ENCODE results near the gene CCL1.

Gene CCL1

DNA sequence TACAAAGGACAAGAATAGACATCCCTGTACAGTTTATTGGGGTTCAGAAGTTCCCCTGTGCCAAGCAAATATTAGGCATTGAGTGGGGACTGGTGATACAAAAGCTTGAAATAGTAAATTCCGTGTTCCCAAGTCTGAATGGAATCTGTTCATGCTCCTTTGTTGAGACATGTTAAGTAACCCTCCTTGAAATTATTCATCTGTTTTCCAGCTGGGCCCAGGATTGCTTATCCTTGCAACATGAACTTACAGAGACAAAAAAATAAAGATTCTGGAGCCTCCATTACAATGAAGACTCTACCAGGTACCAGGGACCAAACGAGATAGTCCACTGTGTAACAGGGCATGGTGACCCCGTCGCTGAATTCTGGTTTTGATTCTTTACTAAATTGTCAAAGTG lies 49.9 kb downstream of the CCL1 start:
- TF ChIP-seq EZH2 (IDR thresholded peaks at IDR 0.05; ENCODE audit: borderline replicate concordance, low read depth, low read length, severe bottlenecking), result no peak
- TF ChIP-seq, protein P1, sequence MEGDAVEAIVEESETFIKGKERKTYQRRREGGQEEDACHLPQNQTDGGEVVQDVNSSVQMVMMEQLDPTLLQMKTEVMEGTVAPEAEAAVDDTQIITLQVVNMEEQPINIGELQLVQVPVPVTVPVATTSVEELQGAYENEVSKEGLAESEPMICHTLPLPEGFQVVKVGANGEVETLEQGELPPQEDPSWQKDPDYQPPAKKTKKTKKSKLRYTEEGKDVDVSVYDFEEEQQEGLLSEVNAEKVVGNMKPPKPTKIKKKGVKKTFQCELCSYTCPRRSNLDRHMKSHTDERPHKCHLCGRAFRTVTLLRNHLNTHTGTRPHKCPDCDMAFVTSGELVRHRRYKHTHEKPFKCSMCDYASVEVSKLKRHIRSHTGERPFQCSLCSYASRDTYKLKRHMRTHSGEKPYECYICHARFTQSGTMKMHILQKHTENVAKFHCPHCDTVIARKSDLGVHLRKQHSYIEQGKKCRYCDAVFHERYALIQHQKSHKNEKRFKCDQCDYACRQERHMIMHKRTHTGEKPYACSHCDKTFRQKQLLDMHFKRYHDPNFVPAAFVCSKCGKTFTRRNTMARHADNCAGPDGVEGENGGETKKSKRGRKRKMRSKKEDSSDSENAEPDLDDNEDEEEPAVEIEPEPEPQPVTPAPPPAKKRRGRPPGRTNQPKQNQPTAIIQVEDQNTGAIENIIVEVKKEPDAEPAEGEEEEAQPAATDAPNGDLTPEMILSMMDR (IDR thresholded peaks at IDR 0.05; ENCODE audit: borderline replicate concordance, extremely low read depth, low read length, poor library complexity, severe bottlenecking), result no peak
- no peaks in the 10 kb centered on the region for H3K4me1 ChIP-seq (ENCODE audit: insufficient read depth, low read length)

DNA sequence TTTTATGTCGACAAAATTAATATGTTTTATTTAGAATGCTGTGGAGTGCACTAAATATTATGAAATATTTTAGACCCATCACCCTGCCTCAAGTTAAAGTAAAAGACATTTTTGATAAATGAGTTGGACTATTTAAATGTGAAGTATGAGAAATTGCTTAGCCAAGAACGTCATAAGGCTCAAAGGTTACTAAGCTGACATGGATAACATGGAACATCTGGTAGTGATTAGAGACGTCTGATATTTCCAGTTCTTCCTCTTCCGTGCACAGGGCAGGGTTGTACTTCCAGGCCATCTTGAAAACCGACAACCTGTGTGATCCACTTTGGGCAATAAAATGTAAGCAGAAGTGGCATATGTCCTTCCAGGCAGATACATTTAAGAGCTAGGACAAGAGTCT lies 51.0 kb downstream of the CCL1 start:
- Histone ChIP-seq H3K9me3 (ENCODE audit: insufficient read depth, low read length, severe bottlenecking) (no peaks in the 10 kb centered on the region), H3K4me3 (ENCODE audit: low read depth in 1 of 2, low read length in 2 of 2) (no peak overlapping the region), H3K79me2 (ENCODE audit: insufficient read depth, low read length) (no peaks in the 10 kb centered on the region), H3K4me2 (ENCODE audit: insufficient read depth, low read length) (no peak overlapping the region), H3K27me3 (ENCODE audit: insufficient read depth, low read length, poor library complexity) (peaks cover 13% of the 10 kb centered on the region), H3K4me1 (ENCODE audit: insufficient read depth, low read length) (no peaks in the 10 kb centered on the region), H4K20me1 (ENCODE audit: insufficient read depth, low read length) (no peaks in the 10 kb centered on the region), H3K27ac (ENCODE audit: low read length) (no peak overlapping the region), H3K36me3 (ENCODE audit: insufficient read depth, low read length) (no peaks in the 10 kb centered on the region), H2AFZ (ENCODE audit: low read depth, low read length) (no peak overlapping the region), H3K9ac (ENCODE audit: low read depth, low read length) (no peak overlapping the region)
- no peak for ATAC-seq (ENCODE audit: insufficient read depth, low read depth)
- TF ChIP-seq, protein P1 (IDR thresholded peaks at IDR 0.05; ENCODE audit: borderline replicate concordance, extremely low read depth, low read length, poor library complexity, severe bottlenecking), result no peak
- TF ChIP-seq EZH2 (IDR thresholded peaks at IDR 0.05; ENCODE audit: borderline replicate concordance, low read depth, low read length, severe bottlenecking), result no peak
- no peak for DNase-seq

More for the DNA sequence above, 49.9 kb downstream of the CCL1 start:
- no peak overlapping the region for H3K4me3 ChIP-seq (ENCODE audit: low read depth in 1 of 2, low read length in 2 of 2)
- H3K27me3 ChIP-seq (ENCODE audit: insufficient read depth, low read length, poor library complexity), result peaks cover 13% of the 10 kb centered on the region
- no peak overlapping the region for H3K4me2 ChIP-seq (ENCODE audit: insufficient read depth, low read length)
- DNase-seq (no peak), ATAC-seq (ENCODE audit: insufficient read depth, low read depth) (no peak)
- H3K9ac ChIP-seq (ENCODE audit: low read depth, low read length), result no peak overlapping the region
- H3K36me3 ChIP-seq (ENCODE audit: insufficient read depth, low read length), result no peaks in the 10 kb centered on the region
- no peak overlapping the region for H2AFZ ChIP-seq (ENCODE audit: low read depth, low read length)
- no peaks in the 10 kb centered on the region for H3K79me2 ChIP-seq (ENCODE audit: insufficient read depth, low read length)
- no peaks in the 10 kb centered on the region for H4K20me1 ChIP-seq (ENCODE audit: insufficient read depth, low read length)
- no peak overlapping the region for H3K27ac ChIP-seq (ENCODE audit: low read length)
- H3K9me3 ChIP-seq (ENCODE audit: insufficient read depth, low read length, severe bottlenecking), result no peaks in the 10 kb centered on the region

DNA sequence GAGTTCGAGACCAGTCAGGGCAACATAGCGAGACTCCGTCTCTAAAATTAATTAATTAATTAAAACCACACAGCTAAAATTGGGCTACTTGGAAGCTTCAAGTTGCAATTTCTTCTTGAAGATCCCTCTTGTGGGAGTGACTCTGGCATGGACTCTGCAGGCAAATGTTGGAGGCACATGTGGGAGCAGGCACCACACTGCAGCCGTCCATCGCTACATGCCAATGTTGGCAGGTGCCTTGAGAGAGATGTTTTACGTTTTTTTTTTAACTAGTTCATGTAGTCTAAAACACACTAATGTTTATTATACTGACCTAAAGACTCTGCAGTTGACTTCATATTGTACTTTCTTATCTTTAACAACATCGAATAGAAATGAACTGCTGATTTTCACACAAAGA lies 51.7 kb downstream of the CCL1 start:
- Histone ChIP-seq H3K4me2 (ENCODE audit: insufficient read depth, low read length) (no peak overlapping the region), H4K20me1 (ENCODE audit: insufficient read depth, low read length) (no peaks in the 10 kb centered on the region), H3K4me3 (ENCODE audit: low read depth in 1 of 2, low read length in 2 of 2) (no peak overlapping the region), H3K4me1 (ENCODE audit: insufficient read depth, low read length) (no peaks in the 10 kb centered on the region), H3K27me3 (ENCODE audit: insufficient read depth, low read length, poor library complexity) (peaks cover 13% of the 10 kb centered on the region), H3K79me2 (ENCODE audit: insufficient read depth, low read length) (no peaks in the 10 kb centered on the region), H2AFZ (ENCODE audit: low read depth, low read length) (no peak overlapping the region), H3K9me3 (ENCODE audit: insufficient read depth, low read length, severe bottlenecking) (no peaks in the 10 kb centered on the region), H3K36me3 (ENCODE audit: insufficient read depth, low read length) (no peaks in the 10 kb centered on the region), H3K9ac (ENCODE audit: low read depth, low read length) (no peak overlapping the region), H3K27ac (ENCODE audit: low read length) (no peak overlapping the region)
- no peak for TF ChIP-seq EZH2 (IDR thresholded peaks at IDR 0.05; ENCODE audit: borderline replicate concordance, low read depth, low read length, severe bottlenecking)
- TF ChIP-seq, protein P1 (IDR thresholded peaks at IDR 0.05; ENCODE audit: borderline replicate concordance, extremely low read depth, low read length, poor library complexity, severe bottlenecking), result no peak
- no peak for DNase-seq
- ATAC-seq (ENCODE audit: insufficient read depth, low read depth), result no peak

All from DND-41 (cell line).